Stimulated activated CD4-positive, alpha-beta T cell treated with anti-CD3 and anti-CD28 coated beads, Interleukin-12 subunit alpha, Interleukin-12 subunit beta, amount 100 ng/mL, for 48 hours (primary cell): ENCODE data around the gene TAF8.

Experiments used
- DNase-seq, 3 donors: peaks; one replicate each; pipeline ENCODE4 v3.0.0-alpha.2; 2020; ENCODE audit warnings: low read depth in 2 of 3, low spot score in 1 of 3

TAF8 gene

DNA sequence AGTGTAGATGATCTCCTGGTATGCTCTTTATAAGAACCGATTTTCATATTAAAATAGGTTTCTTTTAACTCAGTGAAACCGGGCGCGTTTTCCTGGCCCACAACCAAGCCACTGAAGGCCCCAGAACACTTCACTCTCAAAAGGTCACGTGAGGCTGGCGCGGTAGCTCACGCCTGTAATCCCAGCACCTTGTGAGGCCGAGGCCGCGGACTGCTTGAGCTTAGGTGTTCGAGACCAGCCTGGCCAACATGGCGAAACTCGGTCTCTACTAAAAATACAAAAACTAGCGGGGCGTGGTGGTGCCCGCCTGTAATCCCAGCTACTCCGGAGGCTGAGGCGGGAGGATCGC, 402 bp upstream of the TAF8 start:
- peak in 1 of 3 donors; percentile 51 for DNase-seq

DNA sequence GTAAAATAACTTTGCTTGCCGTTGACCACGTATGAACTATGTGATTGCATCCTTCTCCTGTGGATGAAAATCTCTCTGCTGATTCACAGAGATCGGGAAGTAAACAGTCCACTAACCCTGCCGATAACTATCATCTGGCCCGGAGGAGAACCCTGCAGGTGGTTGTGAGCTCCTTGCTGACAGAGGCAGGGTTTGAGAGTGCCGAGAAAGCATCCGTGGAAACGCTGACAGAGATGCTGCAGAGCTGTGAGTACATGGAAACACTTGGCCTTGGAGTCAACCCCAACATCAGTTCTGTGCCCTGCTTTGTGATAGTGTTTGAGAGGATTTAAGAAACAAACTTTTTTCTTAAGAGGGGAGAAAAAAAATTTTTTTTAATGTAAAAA, 937 bp downstream of the TAF8 start:
- no peak for DNase-seq

DNA sequence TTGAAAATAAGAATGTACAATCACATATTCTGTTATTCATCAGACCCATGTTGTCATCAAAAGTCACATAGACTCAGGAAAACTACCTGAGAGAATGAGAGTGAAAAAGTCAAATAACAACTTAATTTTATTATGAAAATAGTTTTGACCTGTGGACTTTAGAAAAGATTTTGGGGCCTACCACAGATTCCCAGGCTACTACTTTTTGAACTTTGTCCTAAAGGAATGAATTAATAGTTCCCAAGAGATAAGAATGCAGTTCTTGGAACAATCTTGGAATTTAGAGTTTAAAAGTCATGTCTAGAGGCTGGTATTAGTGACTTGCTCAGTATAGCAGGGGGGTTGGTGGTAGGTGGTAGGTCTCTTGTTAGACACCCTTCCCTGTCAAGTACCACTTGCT, 3.3 kb downstream of the TAF8 start:
- no peak for DNase-seq

DNA sequence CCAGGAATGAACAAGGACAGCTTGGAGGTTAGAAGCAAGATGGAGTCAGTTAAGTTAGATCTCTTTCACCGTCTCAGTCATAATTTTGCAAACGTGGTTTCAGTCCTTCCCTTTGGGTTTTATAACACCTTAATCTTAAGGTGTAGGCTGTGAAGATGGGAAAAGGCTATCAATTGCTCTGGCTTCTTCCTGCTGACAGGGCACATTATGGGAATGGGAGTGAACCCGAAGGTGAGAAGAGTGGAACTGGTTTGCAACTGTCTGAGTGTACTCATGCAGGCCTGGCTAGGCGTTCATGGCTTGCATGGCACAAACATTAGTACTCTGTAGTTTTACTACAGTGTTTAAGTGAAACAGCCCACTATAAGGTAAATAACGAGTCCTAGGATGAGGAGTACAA, 9.4 kb downstream of the TAF8 start:
- DNase-seq, result no peak

DNA sequence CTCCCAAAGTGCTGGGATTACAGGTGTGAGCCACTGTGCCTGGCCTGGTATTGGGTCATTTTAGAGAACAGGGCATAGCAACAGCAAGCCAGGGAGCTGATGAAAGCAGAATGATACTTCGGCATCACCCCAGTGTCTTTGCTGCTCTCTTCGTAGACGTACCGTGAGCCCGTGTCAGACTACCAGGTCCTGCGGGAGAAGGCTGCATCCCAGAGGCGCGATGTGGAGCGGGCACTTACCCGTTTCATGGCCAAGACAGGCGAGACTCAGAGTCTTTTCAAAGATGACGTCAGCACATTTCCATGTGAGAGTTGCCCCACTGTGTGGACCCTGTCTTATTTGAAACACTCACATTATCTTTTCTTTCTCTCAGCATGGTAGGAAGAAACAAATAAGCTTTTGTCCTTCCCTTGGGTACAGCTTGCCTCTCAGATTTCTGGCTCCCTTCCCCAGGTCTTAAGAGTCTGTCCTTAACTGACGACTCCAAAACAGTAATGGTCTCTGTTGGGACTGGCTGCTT, 15.9 kb downstream of the TAF8 start:
- no peak for DNase-seq

DNA sequence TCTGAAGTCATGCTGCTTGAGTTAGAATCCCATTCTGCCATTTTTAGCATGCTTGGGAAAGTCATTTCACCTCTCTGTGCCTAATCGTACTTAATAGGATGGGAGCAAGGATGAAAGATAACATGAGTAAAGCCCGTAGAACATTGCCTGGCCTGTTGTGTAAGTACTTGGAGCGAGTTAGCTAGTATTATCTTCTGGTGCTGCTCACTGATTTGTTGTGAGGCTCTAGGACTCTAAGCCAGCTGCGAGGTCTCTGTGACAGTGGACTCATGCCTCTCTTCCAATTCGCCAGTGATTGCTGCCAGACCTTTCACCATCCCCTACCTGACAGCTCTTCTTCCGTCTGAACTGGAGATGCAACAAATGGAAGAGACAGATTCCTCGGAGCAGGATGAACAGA, 17.8 kb downstream of the TAF8 start:
- no peak for DNase-seq

DNA sequence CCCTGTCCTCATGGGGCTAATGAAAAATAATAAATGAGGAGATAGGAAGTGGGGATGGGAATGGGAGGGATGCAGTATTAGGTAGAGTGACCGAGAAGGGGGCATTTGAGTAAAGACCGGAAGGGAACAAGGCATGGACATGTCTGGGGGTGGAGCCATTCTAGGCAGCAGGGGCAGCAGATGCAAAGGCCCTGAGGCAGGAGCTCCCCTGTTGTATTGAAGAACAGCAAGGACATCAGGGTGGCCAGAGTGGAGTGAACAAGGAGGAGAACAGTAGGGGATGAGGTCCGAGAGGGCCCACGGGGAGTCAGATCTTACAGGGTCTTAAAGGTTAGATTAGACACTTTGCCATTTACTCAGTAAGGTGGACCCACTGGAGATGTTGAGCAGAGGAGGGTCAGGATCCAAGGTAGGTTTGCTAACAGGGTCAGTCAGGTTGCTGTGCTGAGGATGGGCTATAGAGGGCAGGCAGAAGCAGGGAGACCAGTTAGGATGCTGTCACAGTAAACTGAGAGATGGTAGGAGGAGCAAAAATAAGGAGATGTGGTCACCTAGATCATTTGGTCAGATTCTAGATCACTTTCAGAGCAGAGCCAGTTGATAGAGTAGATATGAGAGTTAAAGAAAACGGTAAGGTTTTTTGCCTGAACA, 18.7 kb downstream of the TAF8 start:
- DNase-seq, result no peak

DNA sequence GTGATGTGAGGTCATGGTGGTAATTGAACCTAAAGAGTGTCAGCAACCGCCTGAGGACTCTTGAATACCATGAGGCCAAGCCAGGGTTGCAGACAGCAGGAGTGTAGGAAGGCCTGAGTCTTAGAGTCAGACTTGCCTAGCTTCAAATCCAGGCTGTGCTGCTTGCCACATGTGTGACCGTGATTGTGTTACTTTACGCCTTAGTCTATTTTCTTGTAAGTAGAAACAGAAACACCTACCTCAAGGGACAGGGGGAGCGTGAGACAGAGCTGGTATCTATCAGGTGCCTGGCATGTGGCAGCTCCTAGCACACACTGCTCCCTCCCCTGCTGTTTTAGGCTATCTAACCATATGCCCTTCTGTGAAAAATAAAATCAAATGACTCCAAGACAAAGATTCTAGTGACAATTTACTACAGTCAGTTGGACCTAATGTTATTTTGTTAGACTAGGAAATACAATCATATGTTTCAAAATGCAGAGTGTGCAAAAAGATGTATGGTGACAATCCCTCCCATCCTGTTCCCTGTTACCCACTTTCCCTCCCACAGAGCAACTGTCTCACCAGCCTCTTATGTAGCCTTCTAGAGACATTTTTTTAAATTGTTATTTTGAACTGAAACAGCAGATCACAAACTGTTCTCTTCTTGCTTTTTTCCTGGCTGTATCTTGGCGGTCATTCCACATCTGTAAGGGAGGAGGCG, 21.7 kb downstream of the TAF8 start:
- no peak for DNase-seq

DNA sequence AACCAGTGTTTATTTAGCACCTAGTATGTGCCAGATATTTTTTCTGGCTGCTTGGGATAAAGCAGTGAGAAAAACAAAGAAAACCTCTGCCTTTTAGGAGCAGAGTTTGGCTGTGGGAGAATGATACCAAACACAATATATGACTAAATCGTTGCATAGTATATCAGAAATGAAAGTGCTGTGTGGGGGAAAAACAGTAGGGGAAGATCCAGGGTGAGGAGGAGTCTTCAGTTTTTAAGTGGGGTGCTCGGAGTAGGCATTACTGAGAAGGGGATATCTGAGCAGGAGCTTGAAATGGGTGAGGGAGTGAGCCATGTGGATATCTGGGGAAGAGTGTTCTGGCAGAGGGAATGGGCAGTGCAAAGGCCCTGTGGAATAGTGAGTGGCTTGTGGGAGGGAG, 23.0 kb downstream of the TAF8 start:
- DNase-seq, result no peak

DNA sequence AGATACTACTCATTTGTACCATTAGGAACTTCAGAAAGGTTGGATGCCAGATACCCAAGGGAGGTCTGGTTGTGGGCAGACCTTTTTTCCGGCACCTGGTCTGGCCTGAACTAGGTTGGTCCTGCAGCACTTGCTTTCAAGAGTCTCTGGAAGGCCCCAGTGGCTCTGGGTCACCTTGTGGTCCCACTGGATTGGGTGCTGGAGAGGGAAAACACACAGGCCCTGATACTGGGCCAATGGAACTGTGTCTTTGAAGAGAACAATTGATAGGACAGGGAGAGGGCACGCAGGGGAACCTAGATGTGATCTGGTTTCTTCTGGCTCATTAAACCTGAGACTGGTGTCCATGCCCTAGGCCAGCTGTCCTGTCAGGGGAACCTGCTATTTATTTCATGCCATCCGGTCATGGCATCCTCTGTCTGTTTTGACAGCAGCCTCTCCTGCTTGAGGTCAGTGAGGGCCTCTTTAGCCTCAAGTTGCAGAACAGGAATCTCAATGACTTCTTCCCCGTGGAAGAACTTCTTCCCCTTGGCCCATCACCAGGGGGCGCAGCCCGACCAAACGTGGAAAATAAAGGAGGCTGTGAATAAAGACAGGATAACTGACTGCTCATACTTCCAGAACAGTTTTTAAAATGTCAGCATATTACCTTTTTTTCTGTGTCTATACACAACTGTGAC, 25.0 kb downstream of the TAF8 start:
- peak; percentile 41 to 63 (median 49) for DNase-seq

DNA sequence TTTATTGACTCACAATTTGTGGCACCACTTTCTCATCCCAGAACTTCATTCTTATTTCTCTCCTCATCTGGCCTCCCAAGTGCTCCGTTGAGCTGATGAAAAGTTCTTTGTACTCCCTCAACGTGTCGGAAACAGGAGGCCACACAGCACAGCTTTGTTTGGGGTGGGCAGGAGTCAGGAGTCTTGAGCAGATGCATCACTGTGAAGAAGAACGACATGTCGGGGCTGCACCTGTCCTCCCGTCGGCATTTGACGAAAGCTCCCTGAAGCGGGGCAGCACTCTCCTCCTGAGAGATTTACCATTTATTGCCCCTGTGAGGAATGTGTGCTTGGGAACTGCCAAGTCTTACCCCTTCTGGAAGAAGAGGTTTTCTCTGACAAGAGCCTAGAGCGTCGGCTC, 28.1 kb downstream of the TAF8 start:
- DNase-seq, result no peak

DNA sequence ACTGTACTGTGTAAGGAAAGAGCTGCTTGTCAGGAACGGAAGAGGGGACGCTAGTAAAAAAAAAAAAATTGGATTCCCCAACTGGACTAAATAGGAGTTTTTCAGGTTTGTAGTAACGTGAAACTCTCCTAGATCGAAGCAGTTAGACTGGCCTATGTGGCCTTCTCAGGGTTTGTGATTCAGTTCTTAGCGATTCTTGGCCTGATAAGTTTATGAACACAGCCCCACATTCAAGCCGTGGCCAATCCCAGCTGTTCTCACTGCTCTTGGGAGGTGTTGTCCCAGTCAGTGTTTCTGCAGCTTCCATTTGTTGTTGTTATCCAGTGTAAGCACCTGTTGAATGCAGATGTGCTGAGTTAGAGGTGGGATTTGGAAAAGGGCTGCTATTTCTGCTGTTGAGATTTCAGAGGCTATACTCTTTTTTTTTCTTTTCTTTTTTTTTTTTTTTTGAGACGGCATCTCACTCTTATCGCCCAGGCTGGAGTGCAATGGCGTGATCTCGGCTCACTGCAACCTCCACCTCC, 29.7 kb downstream of the TAF8 start:
- DNase-seq, result no peak

DNA sequence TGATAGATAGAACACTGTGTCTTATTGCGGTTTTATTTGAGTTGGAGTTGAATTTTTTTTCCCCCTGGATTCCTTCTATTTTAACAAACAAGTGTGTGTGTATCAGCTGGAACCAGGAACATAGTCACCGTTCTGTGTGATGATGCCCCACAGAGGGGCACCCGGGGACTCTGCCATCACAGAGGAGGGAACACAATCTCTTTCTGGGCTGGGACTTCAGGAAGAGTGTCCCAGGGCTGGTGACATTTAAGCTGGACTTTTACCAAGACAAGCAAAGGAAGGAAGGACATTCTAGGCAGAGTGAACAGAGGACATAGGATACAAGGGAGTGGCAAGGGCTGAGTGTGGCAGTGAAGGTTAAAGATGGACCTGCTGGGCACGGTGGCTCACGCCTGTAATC, 33.2 kb downstream of the TAF8 start:
- no peak for DNase-seq

DNA sequence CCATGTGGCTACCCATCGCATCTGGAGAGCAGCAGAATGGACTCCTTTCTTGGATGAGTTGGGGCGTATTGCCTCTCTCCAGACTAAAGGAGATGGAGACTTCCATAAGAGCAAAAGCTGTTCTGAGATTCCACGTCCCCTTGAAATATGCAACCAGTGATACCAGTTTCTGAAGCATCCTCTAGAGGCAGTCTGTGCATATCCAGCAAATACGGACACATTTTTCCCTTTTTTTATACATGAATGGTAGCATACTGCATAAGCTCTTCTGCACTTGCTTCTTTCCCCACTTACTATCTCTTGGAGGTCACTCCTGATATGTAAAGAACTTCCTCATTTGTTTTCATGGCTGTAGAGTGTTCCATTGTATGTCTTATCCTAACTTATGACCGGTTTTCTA, 34.6 kb downstream of the TAF8 start:
- DNase-seq, result no peak

DNA sequence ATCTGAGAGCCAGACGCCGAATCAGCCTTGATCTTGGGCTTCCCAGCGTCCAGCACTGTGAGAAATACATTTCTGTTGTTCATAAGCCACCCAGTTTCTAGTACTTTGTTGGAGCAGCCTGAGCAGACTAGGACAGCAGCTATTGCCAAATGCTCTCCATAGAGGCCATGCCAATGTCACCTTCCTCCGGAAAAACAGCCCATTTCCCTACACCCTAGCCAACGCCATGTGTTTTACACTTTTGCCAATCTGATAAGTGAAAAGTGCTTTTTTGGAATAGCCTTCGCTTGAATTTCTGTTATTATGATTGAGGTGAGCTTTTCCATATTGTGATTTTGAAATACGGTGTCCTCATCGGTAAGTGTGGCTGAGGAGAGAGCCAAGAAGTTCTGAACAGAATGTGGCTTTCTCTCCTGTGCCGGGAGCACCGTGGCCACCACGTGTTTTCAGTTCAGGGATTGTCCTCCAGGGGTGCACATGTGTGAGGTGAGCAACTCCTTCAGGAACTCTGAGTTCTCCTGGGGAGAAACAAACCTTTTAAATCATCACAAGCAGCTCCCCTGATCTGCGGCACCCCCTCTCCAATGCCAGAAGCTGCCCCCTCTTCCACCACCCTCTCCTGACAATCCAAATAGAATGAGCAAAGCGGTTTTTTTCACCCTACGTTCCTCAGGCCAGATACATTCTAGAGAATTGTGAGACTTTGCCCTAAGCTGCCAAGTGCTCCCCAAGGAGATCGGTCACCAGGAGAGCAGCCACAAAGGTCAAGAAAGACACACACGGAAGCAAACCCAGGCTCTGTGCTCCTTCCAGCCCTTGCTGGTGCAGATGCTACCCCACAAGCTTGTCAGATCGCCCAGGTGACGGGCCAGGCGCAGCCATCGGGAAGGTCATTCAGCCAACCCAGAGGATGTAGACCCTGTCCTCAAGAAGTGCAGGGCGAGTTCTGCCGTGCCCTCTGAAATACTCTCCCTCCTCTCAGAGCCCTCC, 36.0 kb downstream of the TAF8 start:
- no peak for DNase-seq

DNA sequence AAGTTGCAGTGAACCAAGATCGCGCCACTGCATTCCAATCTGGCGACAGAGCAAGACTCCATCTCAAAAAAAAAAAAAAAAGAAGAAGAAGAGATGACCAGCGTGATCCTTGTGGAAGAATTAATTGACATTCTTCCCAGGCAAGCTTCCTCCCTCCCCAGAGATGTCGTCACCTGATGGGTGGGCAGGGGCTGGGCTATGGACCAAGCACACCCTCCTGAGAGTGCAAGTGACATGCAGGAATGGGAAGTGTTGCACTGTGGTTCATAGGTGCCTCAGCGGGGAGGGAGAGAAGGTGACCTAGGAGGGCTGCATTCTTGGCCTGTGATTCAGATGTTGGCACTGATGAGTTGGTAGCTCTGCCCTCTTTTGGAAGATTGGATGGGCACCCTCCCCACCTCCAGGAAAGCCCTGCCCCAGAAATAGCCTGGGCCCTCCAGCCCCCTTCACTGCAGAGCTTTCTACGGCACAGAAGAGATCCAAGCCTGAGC, 37.8 kb downstream of the TAF8 start:
- DNase-seq, result no peak

DNA sequence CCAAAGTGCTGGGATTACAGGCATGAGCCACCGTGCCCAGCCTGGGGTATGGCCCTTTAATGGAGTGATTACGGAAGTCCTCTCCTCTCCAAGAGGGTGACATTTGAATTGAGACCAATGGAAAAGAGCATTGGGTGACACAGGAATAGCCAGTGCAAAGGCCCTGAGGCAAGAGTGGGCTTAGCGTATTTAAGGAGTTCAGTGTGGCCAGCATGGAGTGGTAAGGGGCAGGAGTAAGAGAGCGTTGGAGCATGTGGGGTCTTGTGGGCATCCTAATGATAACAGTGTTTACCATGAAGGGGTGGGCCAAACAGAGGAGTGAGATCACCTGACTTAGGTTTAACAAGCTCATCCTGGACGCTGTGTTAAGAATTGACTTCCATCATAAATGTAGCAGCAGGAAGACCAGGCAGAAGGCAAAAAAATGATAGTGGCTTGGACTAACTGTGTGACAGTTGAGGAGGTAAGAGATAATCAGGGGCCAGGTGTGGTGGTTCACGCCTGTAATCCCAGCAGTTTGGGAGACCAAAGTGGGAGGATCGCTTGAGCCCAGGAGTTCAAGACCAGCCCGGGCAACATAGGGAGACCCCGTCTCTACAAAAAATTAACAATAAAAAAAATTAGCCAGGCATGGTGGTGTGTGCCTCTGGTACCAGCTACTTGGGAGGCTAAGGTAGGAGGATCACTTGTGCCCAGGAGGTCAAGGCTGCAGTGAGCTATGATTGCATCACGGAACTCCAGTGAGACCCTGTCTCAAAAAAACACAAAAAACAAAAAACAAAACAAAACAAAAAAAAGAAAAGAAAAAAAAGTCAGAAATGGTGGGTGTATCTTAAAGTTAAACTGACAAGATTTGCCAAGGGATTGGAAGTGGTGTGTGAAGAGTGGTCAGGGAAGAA, 40.7 kb downstream of the TAF8 start:
- no peak for DNase-seq

DNA sequence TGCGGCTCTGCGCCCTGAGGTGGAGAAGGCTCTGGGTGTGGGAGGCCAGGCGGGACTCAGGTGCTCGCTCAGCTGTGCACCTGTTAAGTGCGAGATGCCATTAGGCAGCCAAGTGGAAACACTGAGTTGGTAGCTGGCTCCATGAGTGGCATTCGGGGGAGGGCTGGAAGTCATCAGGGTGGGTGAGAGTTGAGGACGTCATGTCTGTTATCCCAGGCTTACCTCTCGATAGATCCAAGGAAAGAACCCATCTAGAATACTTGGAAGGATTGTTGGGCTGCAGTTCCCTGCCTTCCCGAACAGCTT, 41.3 kb downstream of the TAF8 start:
- no peak for DNase-seq

DNA sequence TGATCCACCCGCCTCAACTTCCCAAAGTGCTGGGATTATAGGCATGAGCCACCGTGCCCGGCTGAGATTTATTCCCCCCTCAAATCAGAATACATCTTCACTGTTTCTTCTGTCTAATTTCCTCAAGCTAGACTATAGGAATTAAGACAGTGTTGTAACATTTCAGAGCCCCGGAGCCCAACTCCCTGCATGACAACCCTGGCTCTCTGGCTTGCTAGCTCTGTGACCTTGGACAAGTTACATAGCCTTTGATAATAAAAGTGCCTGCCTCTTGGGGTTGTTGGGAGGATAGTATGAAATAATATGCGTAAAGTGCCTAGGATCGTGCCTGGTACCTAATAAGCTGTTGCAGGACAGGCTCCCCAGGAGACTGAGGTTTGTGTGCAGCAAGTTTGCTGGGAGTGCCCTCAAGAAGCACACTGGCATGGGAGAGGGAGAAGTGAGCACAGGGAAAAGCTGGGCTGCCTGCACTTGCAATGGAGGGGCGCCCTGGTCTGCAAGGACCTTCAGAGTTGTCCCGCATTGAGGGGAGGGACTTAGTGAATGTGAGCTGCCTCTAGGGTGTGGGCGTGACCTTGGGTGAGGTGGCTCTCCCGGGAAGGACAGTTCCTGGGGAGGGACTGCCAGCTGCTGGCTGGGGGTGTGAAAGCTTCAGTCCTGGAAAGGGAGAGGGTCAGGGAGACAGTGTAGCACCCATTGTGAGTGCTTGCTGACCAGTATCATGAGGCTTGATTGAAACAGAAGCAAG, 43.4 kb downstream of the TAF8 start:
- DNase-seq, result no peak
